NCI-H82 treated with DMSO at 0.1 percent for 48 hours (cell line): ENCODE results near the gene STAM.
"Not testable (repeated sequence)": the region's sequence is repeated elsewhere in the genome, so short reads cannot be mapped to it uniquely, and the experiment has no call there.

ENCODE experiments used
- DNase-seq: peaks from one replicate; lab custom pipeline; 2025; ENCODE audit not compliant: unreplicated experiment; lab: John Stamatoyannopoulos, UW

The STAM gene

GRCh38 chr10:17722317-17723014 is 78.5 kb downstream of the STAM start:
- not testable (repeated sequence) for DNase-seq

- no peak for DNase-seq
Observed at GRCh38 chr10:17725703-17726102, 81.8 kb downstream of the STAM start.

GRCh38 chr10:17729630-17730029 is 85.7 kb downstream of the STAM start:
- no peak for DNase-seq

GRCh38 chr10:17730667-17731066 is 86.7 kb downstream of the STAM start:
- DNase-seq: no peak

GRCh38 chr10:17731331-17732020 is 87.5 kb downstream of the STAM start:
- no peak for DNase-seq

- no peak for DNase-seq
Observed at GRCh38 chr10:17733620-17734019, 89.7 kb downstream of the STAM start.

GRCh38 chr10:17734432-17735080 is 90.6 kb downstream of the STAM start:
- no peak for DNase-seq

GRCh38 chr10:17735166-17735941 is 91.4 kb downstream of the STAM start:
- no peak for DNase-seq

- DNase-seq: no peak
Observed at GRCh38 chr10:17736223-17736622, 92.3 kb downstream of the STAM start.

GRCh38 chr10:17737027-17737965 is 93.3 kb downstream of the STAM start:
- DNase-seq: no peak

GRCh38 chr10:17740668-17741067 is 96.7 kb downstream of the STAM start:
- no peak for DNase-seq

GRCh38 chr10:17742918-17743317 is 99.0 kb downstream of the STAM start:
- no peak for DNase-seq

GRCh38 chr10:17743437-17743836 is 99.5 kb downstream of the STAM start:
- no peak for DNase-seq

GRCh38 chr10:17744341-17744861 is 100.5 kb downstream of the STAM start:
- DNase-seq: no peak

GRCh38 chr10:17747883-17748550 is 104.1 kb downstream of the STAM start:
- DNase-seq: no peak

GRCh38 chr10:17749890-17750289 is 105.9 kb downstream of the STAM start:
- DNase-seq: no peak

- DNase-seq: no peak
Observed at GRCh38 chr10:17751781-17752445, 108.0 kb downstream of the STAM start, which contains the start of gene TMEM236. TSS of gene TMEM236 (plus strand) at chr10:17752201. CDS start at chr10:17752296, 95 bp downstream.

- DNase-seq: no peak
Observed at GRCh38 chr10:17756557-17757217, 112.7 kb downstream of the STAM start.
